MM.1S (cell line): Measurements from ENCODE around the gene OR51V1.
"Not testable (repeated sequence)": the region's sequence is repeated elsewhere in the genome, so short reads cannot be mapped to it uniquely, and the experiment has no call there.

Experiments
- DNase-seq: peaks from one replicate; pipeline ENCODE4 v3.0.0-alpha.2; 2015
- H2AFZ ChIP-seq: fragments of 300-600 bp; sonication (generic); 2 replicates; pipeline ENCODE4 v1.6.0; 2016; ENCODE audit warnings: antibody characterized with exemption, low read length
- H3F3A ChIP-seq: fragments of 300-600 bp; sonication (generic); 2 replicates; pipeline ENCODE4 v1.6.1; 2016; ENCODE audit warnings: mild to moderate bottlenecking, antibody characterized with exemption, low read length, moderate library complexity, mixed read lengths; ENCODE audit not compliant: insufficient read depth
- H3K27ac ChIP-seq: fragments of 300-600 bp; sonication (generic); 2 replicates; pipeline ENCODE4 v1.5.1; 2016; ENCODE audit warnings: mild to moderate bottlenecking, low read length
- H3K27me3 ChIP-seq: fragments of 300-600 bp; sonication (generic); replicated peaks from 2 replicates; pipeline ENCODE4 v1.6.0; 2016; ENCODE audit warnings: low read length; ENCODE audit not compliant: insufficient read depth
- H3K36me3 ChIP-seq: fragments of 300-600 bp; sonication (generic); replicated peaks from 2 replicates; pipeline ENCODE4 v1.6.1; 2016; ENCODE audit warnings: mild to moderate bottlenecking, low read length, mixed read lengths; ENCODE audit not compliant: insufficient read depth
- H3K4me1 ChIP-seq: fragments of 300-600 bp; sonication (generic); 2 replicates; pipeline ENCODE4 v1.6.1; 2016; ENCODE audit warnings: low read length, mixed read lengths
- H3K4me2 ChIP-seq: fragments of 300-600 bp; sonication (generic); 2 replicates; pipeline ENCODE4 v1.6.0; 2016; ENCODE audit warnings: low read depth, low read length
- H3K4me3 ChIP-seq: fragments of 300-600 bp; sonication (generic); 2 replicates; pipeline ENCODE4 v1.5.1; 2016; ENCODE audit warnings: low read length, mixed read lengths
- H3K79me2 ChIP-seq: fragments of 300-600 bp; sonication (generic); 2 replicates; pipeline ENCODE4 v1.6.1; 2016; ENCODE audit warnings: mixed run types, low read length, mixed read lengths
- H3K9ac ChIP-seq: fragments of 300-600 bp; sonication (generic); 2 replicates; pipeline ENCODE4 v1.6.1; 2016; ENCODE audit warnings: low read length, mixed read lengths
- H3K9me2 ChIP-seq: fragments of 300-600 bp; sonication (generic); replicated peaks from 2 replicates; pipeline ENCODE4 v1.6.1; 2016; ENCODE audit warnings: mild to moderate bottlenecking, low read length, mixed read lengths; ENCODE audit not compliant: insufficient read depth
- H3K9me3 ChIP-seq: fragments of 300-600 bp; sonication (generic); replicated peaks from 2 replicates; pipeline ENCODE4 v1.6.1; 2016; ENCODE audit warnings: mild to moderate bottlenecking, low read length, mixed read lengths; ENCODE audit not compliant: insufficient read depth
- H4K20me1 ChIP-seq: fragments of 300-600 bp; sonication (generic); 2 replicates; pipeline ENCODE4 v1.6.1; 2016; ENCODE audit warnings: mild to moderate bottlenecking, low read length, moderate library complexity, mixed read lengths; ENCODE audit not compliant: insufficient read depth
- EZH2 ChIP-seq: fragments of 300-600 bp; sonication (generic); optimal IDR thresholded peaks from 2 replicates; pipeline ENCODE3; 2017; ENCODE audit warnings: low read depth, mild to moderate bottlenecking, antibody characterized with exemption, low read length, mixed read lengths
- EZH2phosphoT487 ChIP-seq: fragments of 300-600 bp; sonication (generic); IDR thresholded peaks from 2 replicates; pipeline ENCODE4 v1.6.1; 2018; ENCODE audit warnings: antibody characterized with exemption, low read length
- TF ChIP-seq, protein P1 (sequence below): fragments of 300-600 bp; sonication (generic); IDR thresholded peaks from 2 replicates; pipeline ENCODE4 v1.5.1; 2016; ENCODE audit warnings: antibody characterized with exemption, low read length, mixed read lengths

The OR51V1 gene, protein sequence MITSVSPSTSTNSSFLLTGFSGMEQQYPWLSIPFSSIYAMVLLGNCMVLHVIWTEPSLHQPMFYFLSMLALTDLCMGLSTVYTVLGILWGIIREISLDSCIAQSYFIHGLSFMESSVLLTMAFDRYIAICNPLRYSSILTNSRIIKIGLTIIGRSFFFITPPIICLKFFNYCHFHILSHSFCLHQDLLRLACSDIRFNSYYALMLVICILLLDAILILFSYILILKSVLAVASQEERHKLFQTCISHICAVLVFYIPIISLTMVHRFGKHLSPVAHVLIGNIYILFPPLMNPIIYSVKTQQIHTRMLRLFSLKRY

DNA sequence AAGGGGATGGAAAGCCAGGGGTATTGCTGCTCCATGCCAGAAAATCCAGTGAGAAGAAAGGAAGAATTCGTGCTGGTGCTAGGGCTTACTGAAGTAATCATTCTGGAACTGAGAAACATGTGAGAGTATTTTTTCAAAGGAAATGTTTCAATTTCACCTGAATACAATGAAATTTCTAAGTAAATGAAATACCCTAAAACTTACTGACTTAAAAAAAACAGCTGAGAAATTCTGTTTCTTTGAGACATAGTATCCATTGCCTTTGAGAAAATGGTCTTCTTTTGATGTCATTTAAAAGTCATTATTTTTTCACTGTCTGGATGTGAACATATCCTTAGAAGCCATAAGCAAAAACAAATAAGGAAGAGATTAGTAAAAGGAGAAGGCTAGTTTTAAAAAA lies at the start of gene OR51V1:
OR51V1 (minus strand) TSS at position 101 of the 400 bp plus-strand sequence; CDS start at position 101, 0 bp downstream.
- Histone ChIP-seq H3K27ac (no peak within 1 kb of the TSS), H3K4me1 (no peaks in the 10 kb centered on the region), H3K4me2 (no peak within 1 kb of the TSS), H2AFZ (no peak within 1 kb of the TSS), H3K27me3 (no peaks in the 10 kb centered on the region), H3K9me3 (no peaks in the 10 kb centered on the region), H3K9ac (no peak within 1 kb of the TSS), H3K36me3 (no peaks in the 10 kb centered on the region), H3K9me2 (no peaks in the 10 kb centered on the region), H3K4me3 (no peak within 1 kb of the TSS), H3F3A (no peaks in the 10 kb centered on the region), H4K20me1 (no peaks in the 10 kb centered on the region), H3K79me2 (no peaks in the 10 kb centered on the region)
- DNase-seq, result no peak
- TF ChIP-seq, protein P1, sequence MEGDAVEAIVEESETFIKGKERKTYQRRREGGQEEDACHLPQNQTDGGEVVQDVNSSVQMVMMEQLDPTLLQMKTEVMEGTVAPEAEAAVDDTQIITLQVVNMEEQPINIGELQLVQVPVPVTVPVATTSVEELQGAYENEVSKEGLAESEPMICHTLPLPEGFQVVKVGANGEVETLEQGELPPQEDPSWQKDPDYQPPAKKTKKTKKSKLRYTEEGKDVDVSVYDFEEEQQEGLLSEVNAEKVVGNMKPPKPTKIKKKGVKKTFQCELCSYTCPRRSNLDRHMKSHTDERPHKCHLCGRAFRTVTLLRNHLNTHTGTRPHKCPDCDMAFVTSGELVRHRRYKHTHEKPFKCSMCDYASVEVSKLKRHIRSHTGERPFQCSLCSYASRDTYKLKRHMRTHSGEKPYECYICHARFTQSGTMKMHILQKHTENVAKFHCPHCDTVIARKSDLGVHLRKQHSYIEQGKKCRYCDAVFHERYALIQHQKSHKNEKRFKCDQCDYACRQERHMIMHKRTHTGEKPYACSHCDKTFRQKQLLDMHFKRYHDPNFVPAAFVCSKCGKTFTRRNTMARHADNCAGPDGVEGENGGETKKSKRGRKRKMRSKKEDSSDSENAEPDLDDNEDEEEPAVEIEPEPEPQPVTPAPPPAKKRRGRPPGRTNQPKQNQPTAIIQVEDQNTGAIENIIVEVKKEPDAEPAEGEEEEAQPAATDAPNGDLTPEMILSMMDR, result no peak
- no peak for TF ChIP-seq EZH2phosphoT487
- no peak for TF ChIP-seq EZH2

DNA sequence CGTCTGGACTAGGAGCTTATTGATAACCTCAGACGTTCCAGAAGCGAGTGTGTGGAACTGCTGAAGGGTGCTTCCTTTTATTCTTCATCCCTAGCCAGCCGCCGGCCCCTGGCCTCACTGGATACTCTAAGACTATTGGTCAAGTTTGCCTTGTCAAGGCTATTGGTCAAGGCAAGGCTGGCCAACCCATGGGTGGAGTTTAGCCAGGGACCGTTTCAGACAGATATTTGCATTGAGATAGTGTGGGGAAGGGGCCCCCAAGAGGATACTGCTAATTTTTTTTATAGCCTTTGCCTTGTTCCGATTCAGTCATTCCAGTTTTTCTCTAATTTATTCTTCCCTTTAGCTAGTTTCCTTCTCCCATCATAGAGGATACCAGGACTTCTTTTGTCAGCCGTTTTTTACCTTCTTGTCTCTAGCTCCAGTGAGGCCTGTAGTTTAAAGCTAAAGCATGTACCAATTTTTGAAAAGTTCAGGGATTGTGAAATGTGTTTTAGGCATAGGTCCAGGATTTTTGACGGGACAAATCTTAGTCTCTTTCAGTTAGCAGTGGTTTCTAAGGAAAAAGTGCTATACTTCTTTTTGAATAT lies 49.4 kb upstream of the OR51V1 start, which contains the start of gene HBG1:
HBG1 (minus strand) TSS at position 51 of the 590 bp plus-strand sequence. CDS start 53 bp downstream, outside the sequence.
- H3K4me2 ChIP-seq, result not testable (repeated sequence)

DNA sequence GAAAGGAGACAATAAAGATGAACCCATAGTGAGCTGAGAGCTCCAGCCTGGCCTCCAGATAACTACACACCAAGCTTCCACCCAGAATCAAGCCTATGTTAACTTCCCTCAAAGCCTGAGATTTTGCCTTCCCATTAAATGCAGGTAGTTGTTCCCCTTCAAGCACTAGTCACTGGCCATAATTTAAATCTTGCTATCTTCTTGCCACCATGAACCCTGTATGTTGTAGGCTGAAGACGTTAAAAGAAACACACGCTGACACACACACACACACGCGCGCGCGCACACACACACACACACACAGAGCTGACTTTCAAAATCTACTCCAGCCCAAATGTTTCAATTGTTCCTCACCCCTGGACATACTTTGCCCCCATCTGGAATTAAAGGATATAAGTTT lies 48.0 kb upstream of the OR51V1 start:
- not testable (repeated sequence) for H2AFZ ChIP-seq, H3K27ac ChIP-seq, DNase-seq, H3K4me2 ChIP-seq, H3K4me1 ChIP-seq, H3K36me3 ChIP-seq, H3K4me3 ChIP-seq, H3K9me3 ChIP-seq, H3K27me3 ChIP-seq, H3K9me2 ChIP-seq, H3K79me2 ChIP-seq, H3F3A ChIP-seq, H3K9ac ChIP-seq, H4K20me1 ChIP-seq

More for the DNA sequence above, 49.4 kb upstream of the OR51V1 start, which contains the start of gene HBG1:
- H3K27me3 ChIP-seq, H3K79me2 ChIP-seq, H3K4me3 ChIP-seq, H3K9me3 ChIP-seq, H3K36me3 ChIP-seq, H3K9me2 ChIP-seq, H3K4me1 ChIP-seq, H3K27ac ChIP-seq, H2AFZ ChIP-seq, H4K20me1 ChIP-seq, H3F3A ChIP-seq, DNase-seq, H3K9ac ChIP-seq: not testable (repeated sequence)

DNA sequence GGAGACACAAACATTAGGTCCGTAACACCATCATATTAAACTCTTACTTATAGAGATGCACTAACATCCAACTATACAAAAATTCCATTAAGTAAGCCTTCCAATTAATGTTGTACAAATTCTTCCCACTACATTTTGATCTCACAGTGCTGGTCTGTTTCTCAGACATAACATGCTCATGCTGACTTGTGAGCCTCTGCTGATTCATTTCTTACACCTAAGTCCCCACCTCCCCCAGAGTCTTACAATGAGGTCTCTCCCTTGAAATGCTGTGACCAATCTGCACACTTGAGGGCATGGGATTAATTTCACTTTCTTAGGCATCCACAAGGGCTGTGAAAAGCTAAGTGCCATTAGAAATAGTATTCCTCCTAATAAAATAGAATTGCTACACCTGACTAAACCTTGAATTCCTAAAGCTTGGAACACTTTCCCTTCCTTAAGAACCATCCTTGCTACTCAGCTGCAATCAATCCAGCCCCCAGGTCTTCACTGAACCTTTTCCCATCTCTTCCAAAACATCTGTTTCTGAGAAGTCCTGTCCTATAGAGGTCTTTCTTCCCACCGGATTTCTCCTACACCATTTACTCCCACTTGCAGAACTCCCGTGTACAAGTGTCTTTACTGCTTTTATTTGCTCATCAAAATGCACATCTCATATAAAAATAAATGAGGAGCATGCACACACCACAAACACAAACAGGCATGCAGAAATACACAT lies 47.1 kb upstream of the OR51V1 start:
- Histone ChIP-seq H3K4me1 (peaks cover 9% of the 10 kb centered on the region), H3K9me2 (no peaks in the 10 kb centered on the region), H3K4me2 (no peak overlapping the region), H3K79me2 (no peaks in the 10 kb centered on the region), H3K4me3 (no peak overlapping the region), H3F3A (no peaks in the 10 kb centered on the region), H3K9ac (no peak overlapping the region), H3K27me3 (no peaks in the 10 kb centered on the region), H4K20me1 (no peaks in the 10 kb centered on the region), H3K27ac (no peak overlapping the region), H3K9me3 (no peaks in the 10 kb centered on the region), H3K36me3 (no peaks in the 10 kb centered on the region), H2AFZ (no peak overlapping the region)
- TF ChIP-seq, protein P1, result no peak
- DNase-seq, result no peak
